HuH-7.5 (cell line): Measurements from ENCODE around the gene SMIM20.

ENCODE experiments used
- DNase-seq: peaks from one replicate; pipeline ENCODE4 v3.0.0; 2011; ENCODE audit warnings: low spot score

The SMIM20 gene

GRCh38 chr4:25926462-25926861, 12.4 kb downstream of the SMIM20 start:
- no peak for DNase-seq

- DNase-seq, result no peak
These were observed 13.6 kb downstream of the SMIM20 start for GRCh38 chr4:25927361-25928195.

- DNase-seq, result no peak
These were observed 14.6 kb downstream of the SMIM20 start for GRCh38 chr4:25928379-25929297.

GRCh38 chr4:25929298-25929686, 15.3 kb downstream of the SMIM20 start:
- no peak for DNase-seq

- no peak for DNase-seq
These were observed 16.8 kb downstream of the SMIM20 start for GRCh38 chr4:25930731-25931354.

GRCh38 chr4:25936696-25937095, 22.7 kb downstream of the SMIM20 start:
- no peak for DNase-seq

GRCh38 chr4:25937801-25938200, 23.8 kb downstream of the SMIM20 start:
- no peak for DNase-seq

GRCh38 chr4:25938366-25938765, 24.3 kb downstream of the SMIM20 start:
- no peak for DNase-seq

- no peak for DNase-seq
These were observed 24.8 kb downstream of the SMIM20 start for GRCh38 chr4:25938787-25939186.

- no peak for DNase-seq
These were observed 25.3 kb downstream of the SMIM20 start for GRCh38 chr4:25939330-25939729.

GRCh38 chr4:25941457-25942221, 27.6 kb downstream of the SMIM20 start:
- no peak for DNase-seq

GRCh38 chr4:25943312-25943711, 29.3 kb downstream of the SMIM20 start:
- DNase-seq, result no peak

- DNase-seq, result no peak
These were observed 29.8 kb downstream of the SMIM20 start for GRCh38 chr4:25943805-25944204.

GRCh38 chr4:25948051-25948450, 34.0 kb downstream of the SMIM20 start:
- DNase-seq, result no peak

GRCh38 chr4:25949173-25949748, 35.2 kb downstream of the SMIM20 start:
- DNase-seq, result peak; percentile 73

GRCh38 chr4:25949994-25950393, 36.0 kb downstream of the SMIM20 start:
- no peak for DNase-seq

- DNase-seq, result no peak
These were observed 36.7 kb downstream of the SMIM20 start for GRCh38 chr4:25950461-25951389.

GRCh38 chr4:25951390-25951952, 37.5 kb downstream of the SMIM20 start:
- no peak for DNase-seq

- DNase-seq, result no peak
These were observed 39.7 kb downstream of the SMIM20 start for GRCh38 chr4:25953740-25954139.
